ENCODE results near the gene ZNF740.
"Not testable (repeated sequence)": the region's sequence is repeated elsewhere in the genome, so short reads cannot be mapped to it uniquely, and the experiment has no call there.

The ZNF740 gene, protein sequence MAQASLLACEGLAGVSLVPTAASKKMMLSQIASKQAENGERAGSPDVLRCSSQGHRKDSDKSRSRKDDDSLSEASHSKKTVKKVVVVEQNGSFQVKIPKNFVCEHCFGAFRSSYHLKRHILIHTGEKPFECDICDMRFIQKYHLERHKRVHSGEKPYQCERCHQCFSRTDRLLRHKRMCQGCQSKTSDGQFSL

DNA sequence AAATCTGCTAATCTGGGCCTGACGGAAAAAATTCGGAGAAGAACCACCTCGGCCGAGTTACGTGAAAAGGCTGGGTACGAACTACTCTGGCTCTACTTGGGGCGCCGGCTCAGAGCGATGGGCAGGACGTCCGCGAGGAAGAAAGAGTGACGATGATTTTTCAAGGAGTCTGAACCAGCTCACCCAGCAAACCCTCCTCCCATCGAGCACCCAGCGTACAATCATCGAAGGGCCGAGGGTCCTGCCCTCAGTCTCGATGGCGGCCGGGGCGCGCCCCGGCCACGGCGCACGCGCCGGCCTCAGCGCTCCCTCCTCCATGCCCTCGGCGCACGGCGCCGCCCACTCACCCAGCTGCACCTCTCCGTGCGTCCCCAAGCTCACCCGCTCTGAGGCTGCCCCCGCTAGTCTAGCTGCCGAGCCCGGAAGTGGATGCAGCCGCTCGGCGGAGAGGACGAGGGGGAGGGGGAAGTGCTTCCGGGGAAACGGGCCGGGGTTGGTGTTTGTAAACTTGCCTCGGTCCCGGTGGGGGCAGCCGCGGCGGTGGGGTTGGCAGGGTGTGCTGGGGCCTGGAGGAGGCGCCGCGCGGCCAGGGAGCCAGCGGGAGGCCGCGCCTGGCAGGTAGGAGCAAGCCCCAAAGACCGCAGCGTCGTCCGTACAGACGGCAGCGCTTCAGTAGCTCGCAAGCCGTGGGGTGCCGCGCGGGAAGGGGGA, at the start of gene ZNF740, which contains the start of gene CSAD:
Gene ZNF740, plus strand, starts transcription at position 503 of the 711 bp plus-strand sequence. CDS start 1,262 bp downstream, outside the sequence.
Gene CSAD, minus strand, starts transcription at position 706 of the 711 bp plus-strand sequence. CDS start 7,455 bp downstream, outside the sequence.
- FAIRE-seq (no peak), DNase-seq (ENCODE audit: low spot score) (peak; percentile 93)

DNA sequence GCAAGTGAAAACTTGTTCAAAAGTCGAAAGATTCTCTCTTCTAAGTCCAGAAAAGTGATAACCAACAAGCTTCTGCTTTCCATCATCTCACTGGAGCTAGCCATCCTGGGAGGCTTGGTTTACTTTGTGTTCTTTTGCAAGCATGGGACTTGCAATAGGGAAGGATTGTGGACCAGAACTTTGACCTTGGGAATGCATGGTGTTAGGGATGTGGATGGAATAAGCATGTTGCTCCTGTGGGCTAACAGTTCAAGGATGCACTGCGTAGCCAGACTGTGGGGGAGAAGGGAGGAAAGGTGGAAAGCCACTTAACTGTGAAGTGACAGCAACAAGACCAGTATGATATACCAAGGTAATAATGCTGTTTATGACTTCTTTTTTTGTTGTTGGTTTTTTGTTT, 48.7 kb upstream of the ZNF740 start:
- DNase-seq (ENCODE audit: low spot score) (no peak), FAIRE-seq (no peak)

DNA sequence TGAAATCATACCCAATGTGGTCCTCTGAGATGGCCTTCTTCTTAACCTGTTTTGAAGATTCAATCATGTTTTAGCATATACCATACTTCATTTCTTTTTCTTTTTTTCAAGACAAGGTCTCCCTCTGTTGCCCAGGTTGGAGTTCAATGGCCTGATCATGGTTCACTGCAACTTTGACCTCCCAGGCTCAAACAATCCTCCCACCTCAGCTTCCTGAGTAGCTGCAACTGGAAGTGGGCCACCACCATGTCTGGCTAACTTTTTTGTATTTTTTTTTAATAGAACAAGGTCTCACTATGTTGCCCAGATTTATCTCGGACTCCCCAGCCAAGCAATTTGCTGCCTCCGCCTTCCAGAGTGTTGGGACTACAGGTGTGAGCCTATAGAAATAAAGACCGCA, 46.8 kb upstream of the ZNF740 start:
- DNase-seq (ENCODE audit: low spot score) (no peak), FAIRE-seq (no peak)

DNA sequence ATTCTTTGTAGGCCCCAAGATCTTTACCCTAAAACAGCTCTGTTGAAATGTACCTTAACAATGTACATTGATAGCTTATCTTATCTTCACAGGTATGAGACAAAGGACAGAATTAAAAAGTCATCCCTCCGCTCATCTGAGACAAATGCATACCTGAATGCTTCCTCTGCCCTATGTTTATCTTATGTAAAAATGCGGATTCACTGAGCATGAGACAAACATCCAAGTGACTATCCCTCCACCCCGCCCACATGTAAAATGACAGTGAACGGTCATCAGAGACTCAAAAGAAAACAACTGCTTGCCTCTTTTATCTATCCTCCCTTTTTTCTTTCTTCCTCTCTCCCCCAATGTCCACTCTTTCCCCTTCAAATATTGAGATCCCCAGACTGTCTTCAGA, 37.2 kb upstream of the ZNF740 start:
- no peak for FAIRE-seq

DNA sequence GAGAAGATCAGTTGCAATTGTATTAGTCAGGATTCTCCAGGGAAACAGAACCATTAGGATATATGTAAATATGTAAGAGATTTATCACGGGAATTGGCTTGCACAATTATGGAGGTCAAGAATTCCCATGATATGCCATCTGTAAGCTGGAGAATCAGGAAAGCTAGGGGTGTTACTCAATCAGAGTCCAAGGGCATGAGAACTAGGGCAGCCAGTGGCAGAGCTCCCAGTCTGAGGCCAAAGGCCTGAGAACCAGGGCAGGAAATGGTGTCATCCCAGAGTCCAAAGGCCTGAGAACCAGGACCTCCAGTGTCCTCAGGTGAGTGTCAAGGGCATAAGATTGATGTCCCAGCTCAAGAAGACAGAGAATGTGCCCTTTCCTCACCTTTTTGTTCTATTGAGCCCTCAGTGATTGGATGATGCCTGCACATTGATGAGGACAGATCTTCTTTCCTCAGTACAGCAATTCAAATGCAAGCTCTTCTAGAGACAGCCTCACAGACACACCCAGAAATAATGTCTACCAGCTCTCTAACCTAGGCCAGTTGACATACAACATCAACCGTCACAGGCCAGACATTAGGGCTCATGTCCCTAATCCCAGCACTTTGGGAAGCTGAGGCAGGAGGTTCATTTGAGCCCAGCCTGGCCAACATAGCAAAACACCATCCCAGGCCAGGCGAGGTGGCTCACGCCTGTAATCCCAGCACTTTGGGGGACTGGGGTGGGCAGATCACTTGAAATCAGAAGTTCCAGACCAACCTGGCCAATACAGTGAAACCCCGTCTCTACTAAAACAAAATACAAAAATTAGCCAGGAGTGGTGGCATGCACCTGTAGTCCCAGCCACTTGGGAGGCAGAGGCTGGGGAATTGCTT, 34.9 kb upstream of the ZNF740 start:
- DNase-seq (ENCODE audit: low spot score): no peak
- no peak for FAIRE-seq

More for the DNA sequence above, 37.2 kb upstream of the ZNF740 start:
- DNase-seq (ENCODE audit: low spot score): no peak

DNA sequence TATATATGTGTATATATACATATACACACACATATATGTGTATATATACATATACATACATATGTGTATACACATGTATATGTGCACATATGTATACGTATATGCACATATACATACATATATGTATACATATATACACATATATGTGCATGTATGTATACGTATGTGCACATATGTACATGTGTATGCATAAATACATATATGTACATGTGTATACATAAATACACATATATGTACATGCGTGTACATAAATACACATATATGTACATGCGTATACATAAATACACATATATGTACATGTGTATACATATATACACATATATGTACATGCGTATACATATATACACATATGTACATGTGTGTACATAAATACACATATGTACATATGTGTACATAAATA, 33.3 kb upstream of the ZNF740 start:
- FAIRE-seq (no peak), DNase-seq (ENCODE audit: low spot score) (no peak)

DNA sequence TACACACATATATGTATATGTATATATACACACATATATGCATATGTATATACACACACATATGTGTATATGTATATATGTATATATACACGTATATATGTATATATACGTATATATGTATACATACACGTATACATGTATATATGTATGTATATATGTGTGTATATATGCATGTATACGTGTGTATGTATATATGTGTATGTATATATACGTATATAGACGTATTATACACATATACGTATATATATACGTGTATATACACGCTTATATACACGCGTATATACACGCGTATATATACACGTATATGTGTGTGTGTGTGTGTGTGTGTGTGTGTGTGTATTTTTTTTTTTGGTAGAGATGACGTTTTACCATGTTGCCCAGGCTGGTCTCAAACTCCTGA, 32.9 kb upstream of the ZNF740 start:
- FAIRE-seq: no peak
- no peak for DNase-seq (ENCODE audit: low spot score)

DNA sequence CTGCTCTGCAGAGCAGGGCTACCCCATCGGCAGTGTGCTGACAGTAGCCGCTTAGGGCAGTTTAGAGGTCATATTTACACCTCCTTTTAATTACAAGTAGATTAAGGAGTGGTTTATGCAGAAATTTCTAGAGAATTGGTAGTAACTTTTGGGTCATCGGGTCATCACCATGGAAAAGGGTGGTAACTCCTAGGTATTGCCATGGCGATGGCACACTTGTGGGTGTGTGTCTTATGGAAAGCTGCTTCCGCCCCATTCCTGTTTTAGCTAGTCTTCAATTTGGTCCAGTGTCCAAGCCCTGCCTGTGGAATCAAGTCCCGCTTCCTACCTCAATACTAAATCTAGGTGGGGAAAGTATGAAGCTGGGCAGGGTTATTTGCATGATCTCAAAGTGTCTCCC, 29.5 kb upstream of the ZNF740 start:
- FAIRE-seq: no peak
- no peak for DNase-seq (ENCODE audit: low spot score)

DNA sequence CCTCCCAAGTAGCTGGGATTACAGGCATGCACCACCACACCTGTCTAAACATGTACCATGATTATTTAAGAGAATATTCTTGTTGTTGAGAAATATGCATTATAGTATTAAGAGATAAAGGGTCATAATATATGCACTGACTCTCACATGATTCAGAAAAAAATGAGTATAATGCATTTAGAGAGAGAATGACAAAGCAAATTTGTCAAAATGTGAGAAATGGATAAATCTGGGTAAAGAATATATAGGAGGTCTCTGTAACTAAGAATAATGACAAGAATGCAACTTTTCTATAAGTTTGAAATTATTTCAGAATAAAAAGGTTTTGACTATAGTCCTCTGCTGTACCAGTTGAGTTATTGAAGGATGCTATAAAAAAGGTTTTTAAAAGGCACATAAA, 28.1 kb upstream of the ZNF740 start:
- DNase-seq (ENCODE audit: low spot score): no peak
- no peak for FAIRE-seq

DNA sequence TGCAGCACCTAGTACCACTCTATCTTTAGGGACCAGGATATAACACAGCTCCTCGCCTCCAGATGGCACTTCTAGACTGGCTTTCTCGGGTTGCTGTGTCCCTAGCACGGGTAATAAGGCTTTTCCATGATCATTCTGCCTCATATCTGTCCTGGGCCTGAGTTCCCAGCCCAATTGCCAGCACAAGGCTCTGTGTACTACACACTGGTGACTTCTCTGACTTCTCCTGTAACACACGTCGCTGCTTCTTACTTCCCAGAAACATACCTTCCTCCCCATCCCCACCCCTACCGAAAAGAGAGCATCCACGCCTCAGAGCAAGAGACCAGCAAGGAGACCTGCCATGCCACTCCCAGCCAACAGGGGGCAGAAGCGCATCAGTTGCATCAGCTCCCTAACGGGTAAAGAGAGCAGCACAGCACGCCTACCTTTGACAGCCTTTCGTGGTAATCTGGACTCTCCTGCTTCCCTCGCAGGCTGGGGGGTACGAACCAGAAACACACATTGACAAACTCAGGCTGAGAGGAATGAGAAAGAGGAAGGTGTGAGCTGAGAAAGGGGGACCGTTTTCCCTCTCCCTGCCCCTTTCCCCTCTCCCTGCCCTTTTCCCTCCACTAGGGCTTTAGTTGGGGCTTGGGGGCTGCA, 21.2 kb upstream of the ZNF740 start:
- FAIRE-seq: no peak

DNA sequence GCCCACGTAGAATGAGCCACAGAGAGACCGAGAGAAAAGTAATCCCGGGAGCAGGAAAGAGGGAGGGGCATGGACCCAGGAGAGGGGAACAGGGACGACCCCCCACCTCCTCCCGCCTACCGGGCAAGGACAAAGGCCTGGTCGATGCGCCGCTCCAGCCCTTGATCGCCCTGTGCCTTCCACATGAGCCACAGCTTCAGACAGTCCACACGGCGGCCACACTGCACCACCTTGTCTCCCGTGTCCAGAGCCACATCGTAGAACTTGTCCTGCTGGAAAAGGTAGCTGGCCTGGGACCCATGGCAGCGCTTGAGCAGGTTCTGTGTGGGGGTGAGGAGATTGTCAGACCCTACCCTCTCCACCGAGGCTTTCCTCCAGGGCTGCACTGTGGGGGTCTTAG, 20.5 kb upstream of the ZNF740 start:
- FAIRE-seq (no peak), DNase-seq (ENCODE audit: low spot score) (no peak)

More for the DNA sequence above, 21.2 kb upstream of the ZNF740 start:
- DNase-seq (ENCODE audit: low spot score): peak; percentile 41

DNA sequence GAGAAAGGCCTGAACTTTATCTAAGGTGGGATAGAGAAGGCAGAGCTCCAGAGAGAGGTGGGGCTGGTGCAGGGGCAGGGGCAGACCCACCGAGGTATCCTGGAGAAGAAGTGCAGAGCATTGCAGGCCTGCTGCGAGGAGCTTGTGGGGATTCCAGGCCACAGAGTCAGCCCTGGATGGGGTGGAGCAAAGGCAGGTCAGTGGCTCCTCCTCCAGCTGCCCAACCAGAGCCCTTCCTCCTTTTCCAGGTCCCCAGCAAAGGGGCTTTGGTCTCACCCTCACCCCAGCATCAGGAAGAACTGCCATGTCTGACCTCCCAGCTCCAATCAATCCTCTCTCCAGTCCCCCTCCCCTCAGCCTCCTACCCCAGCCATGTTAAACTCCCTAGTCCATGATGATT, 19.8 kb upstream of the ZNF740 start:
- DNase-seq (ENCODE audit: low spot score): no peak
- no peak for FAIRE-seq

DNA sequence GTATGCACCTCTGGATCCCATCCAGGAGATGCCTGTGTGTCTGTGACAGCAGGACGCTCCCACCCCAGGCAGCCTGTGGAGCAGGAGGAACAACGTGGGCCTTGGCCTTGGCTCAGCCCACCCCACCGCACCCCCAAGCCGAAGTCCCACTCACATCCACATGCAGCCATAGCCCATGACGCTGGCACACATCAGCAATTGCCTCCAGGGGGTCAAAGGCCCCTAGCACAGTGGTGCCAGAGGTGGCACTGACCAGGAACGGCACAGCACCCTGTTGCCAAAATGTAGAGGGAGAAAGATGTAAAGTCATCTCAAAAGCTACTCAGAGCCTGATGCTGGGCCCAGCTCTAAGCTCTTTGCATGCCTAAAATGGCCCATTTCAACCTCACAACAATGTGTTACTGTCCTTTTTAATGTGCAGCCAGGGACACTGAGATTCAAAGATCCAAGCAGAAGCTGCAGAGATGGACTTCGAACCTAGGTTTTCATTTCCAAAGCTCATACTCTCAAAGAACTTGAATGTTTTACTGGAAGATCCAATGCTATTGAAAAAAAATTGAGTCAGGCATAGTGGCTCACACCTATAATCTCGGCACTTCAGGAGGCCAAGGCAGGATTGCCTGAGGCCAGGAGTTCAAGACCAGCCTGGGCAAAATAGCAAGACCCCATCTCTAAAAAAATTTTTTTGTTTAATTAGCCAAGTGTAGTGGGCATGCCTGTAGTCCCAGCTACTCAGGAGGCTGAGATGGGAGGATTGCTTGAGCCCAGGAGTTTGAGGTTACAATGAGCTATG, 19.2 kb upstream of the ZNF740 start:
- no peak for DNase-seq (ENCODE audit: low spot score)
- FAIRE-seq: no peak

DNA sequence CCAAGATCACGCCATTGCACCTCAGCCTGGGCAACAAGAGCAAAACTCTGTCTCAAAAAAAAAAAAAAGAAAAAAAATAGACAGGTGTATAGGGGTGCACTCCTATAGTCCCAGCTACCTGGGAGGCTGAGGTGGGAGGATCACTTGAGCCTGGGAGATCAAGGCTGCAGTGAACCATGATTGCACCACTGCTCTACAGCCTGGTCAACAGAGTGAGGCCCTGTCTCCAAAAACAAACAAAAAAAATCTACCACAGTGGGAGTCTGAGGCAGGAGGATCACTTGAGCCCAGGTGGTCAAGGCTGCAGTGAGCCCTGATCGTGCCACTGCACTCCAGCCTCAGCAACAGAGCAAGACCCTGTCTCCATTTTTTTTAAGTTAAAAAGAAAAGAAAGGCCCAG, 17.5 kb upstream of the ZNF740 start:
- not testable (repeated sequence) for FAIRE-seq; DNase-seq (ENCODE audit: low spot score)

DNA sequence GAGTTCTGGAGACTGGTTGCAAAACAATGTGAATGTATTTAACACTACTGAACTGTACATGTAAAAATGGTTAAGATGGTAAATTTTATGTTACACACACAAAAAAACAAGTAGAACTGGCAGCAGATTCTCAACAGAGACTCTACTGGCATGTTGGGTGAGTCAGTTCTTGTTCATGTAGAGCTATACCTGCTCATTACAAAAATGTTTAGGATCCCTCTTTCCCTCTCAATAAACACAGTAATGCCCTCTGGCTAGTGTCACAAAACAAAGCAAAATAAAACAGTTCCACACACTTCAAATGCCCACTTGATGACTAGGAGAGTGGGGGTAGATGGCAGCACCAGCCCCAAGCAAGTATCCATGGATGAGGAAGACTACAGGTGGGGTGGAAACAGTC, 13.7 kb upstream of the ZNF740 start:
- DNase-seq (ENCODE audit: low spot score) (no peak), FAIRE-seq (no peak)

DNA sequence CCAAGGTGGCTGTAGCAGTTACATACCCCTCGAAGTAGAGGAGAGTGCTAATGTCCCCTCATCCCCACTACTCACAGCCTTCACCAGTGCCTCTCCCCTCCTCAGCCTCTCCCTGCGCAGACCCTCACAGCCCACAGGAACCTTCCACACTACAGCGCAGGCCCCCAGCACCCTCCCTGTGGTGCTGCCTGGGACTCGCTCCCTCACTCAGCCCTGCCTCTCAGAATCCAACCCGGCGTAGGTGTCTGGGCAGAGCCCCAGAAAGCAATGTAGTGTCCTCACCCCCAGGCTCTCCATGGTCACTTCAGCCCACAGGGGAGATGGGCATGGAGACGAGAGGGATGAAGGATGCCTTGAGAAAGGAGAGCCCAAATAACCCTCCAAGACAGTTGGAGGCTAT, 10.9 kb upstream of the ZNF740 start:
- FAIRE-seq (no peak), DNase-seq (ENCODE audit: low spot score) (no peak)

DNA sequence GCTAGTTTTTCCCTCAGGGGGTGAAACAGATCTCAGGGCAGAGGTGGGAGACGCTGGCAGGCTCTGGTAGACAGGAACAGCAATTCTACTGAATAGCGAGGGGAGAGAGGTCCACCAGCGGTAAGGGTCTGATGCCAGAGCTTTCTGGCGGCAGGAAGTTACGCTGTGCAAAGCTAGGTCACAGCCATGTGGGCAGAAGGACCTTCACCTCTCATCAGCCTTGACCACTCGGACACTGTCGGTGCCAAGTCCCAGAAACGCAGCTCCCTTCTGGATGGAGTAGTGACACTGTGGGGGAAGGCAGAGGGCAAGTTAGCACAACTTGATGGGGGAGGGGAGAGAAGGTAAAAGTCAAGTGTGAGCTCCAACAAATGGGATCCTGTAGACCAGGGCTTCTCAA, 10.3 kb upstream of the ZNF740 start:
- no peak for FAIRE-seq

DNA sequence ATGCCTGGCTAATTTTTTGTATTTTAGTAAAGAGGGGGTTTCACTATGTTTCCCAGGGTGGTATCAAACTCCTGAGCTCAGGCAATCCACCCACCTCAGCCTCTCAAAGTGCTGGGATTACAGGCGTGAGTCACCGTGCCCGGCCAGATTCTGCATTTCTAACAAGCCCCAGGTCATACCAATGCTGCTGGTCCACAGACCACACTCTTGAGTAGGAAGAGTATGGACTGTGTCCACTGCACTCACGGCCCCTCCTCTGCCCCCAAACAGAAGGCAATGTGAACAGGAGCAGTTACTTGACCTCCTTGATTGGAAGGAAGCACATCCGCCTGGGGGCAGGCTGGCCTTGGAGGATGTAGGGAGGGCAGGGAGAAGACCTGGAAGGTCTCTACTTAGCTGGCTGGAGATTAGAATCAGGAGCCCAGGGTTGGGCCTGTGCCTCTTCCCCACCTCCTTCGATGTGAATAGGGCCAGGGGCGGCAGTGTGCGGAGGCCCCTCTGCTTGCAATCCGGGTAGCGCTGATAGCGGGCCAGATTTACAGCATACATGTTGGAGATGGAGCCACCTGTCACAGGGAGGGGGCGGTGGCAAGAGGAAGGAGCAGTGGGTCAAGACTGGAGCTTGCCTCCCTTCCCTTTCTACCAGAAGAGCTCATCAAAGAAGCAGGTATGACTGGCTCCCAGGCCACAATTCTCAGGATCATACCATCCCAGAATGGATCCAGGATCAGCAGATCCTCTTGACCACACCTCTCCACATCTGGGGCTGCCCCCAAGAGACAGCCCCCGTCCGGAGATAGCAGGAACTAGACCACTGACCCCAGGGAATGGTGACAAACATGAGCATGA, 9.4 kb upstream of the ZNF740 start:
- FAIRE-seq: no peak
- no peak for DNase-seq (ENCODE audit: low spot score)

More for the DNA sequence above, 10.3 kb upstream of the ZNF740 start:
- no peak for DNase-seq (ENCODE audit: low spot score)

DNA sequence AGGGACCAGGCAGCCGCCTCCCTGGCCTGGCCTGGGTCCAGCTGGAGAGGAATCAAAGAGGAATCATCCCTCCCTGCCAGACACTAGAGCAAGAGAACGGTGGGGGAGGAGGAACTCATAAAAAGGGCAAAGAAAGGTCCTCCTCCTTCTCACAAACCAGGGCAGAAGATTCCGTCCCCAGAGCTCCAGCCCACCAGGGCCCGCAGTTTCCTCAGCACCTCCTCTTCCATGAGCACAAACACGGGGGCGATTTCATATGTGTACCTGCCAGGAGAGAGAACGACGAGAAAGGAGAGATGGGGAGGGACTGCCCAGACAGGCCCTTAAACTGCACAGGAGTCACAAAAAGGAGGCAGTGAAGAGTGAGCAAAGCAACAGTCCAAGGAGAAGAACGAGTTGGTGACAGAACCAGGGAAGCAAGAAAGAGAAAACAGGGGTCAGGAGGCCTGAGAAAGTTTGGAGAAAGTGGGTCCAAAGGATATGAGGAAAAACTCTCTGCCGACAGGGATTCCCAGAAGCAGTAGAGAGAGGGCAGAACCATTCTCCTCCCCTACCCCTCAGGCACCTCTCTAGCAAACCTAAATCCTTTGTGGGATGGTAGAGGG, 8.7 kb upstream of the ZNF740 start:
- no peak for FAIRE-seq
- no peak for DNase-seq (ENCODE audit: low spot score)

Data from RCC 7860 (cell line).